GM19043 (cell line): Measurements from ENCODE around the gene EPHA4.

Experiments used
- ATAC-seq: cut with Tn5 transposase; IDR thresholded peaks from one replicate; pipeline ENCODE4 v1.9.1; 2021; ENCODE audit warnings: low read depth; ENCODE audit not compliant: unreplicated experiment

The EPHA4 gene

GRCh38 chr2:221572219-221572820 is at the start of gene EPHA4:
EPHA4 (minus strand) TSS chr2:221572304; CDS start chr2:221572248, 56 bp downstream.
- ATAC-seq = peak; percentile 83

DNA sequence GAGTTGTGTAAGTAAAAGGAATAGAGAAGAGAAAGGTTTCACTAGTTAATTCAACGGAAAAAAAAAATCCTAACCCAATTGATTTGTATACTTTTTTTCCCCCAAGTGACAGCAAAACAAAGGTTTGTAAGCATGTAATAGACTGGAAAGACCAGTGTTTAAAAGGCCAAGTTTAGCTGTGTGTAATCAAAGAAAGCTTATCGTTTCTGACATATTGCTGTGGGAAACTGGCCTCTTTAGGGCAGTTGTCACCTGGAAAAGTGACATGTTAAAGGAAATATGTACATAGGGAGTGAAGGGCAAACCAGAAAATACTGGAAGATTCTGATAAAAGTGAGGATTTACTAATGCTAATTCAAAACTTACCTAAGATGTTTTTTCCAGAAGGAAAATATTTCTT is 45.9 kb upstream of the EPHA4 start:
- ATAC-seq = no peak

GRCh38 chr2:221616561-221616960 is 44.5 kb upstream of the EPHA4 start:
- ATAC-seq = no peak

DNA sequence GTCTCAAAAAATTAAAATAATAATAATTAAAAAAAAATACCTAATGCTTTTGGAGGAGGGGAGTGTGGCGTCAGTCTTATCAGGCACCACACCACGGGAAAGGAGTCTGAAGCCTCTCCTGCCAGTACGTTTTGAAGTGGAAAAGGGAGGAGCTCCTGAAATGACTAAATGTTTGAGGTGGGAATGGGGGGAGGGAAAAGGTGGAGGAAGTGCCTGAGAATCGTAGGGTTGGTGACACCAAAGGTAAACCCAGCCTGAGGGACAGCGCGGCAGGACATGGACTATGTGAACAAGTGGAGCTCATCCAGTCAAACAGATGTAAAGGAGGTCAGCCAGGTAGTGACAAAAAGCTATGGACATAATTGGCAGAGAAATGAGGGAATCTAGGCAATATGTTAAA is 42.2 kb upstream of the EPHA4 start:
- ATAC-seq = no peak

- no peak for ATAC-seq
These were observed 40.7 kb upstream of the EPHA4 start for GRCh38 chr2:221612800-221613199.

GRCh38 chr2:221612161-221612560 is 40.1 kb upstream of the EPHA4 start:
- ATAC-seq = no peak

DNA sequence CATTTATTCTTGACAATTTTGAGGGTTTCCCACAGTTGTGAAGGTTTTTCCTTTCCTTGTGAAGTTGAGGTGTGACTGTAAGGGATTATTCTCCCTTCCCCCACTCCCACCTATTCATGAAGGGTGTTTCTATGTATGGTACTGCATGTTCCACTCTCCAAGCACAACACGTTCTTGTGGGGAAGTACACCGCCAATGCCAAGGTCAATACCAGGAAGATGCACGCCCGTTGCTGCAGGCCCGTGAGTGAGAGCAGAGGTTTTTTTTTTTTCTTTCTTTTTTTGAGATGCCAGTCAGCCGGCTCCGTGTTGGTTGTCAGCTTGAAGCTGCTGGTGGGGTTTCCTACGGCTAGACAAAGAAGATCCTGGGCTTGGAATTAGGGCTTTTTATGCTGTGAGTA is 38.6 kb upstream of the EPHA4 start:
- no peak for ATAC-seq

DNA sequence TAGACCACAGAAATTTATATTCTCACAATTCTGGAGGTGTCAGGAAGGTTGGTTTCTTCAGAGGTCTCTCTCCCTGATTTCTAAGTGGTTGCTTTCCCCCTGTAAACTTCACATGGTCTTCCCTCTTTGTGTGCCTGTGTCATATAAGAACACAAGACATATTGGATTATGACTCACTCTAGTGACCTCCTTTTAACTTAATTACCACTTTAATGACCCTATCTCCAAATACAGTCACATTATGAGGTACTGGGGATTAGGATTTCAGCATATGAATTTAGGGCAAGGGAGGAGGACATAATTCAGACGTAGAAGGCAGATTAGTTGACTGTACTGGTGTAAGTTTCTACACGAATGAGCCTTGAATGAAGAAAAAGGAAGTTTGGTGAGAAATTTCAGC is 38.2 kb upstream of the EPHA4 start:
- ATAC-seq = no peak

DNA sequence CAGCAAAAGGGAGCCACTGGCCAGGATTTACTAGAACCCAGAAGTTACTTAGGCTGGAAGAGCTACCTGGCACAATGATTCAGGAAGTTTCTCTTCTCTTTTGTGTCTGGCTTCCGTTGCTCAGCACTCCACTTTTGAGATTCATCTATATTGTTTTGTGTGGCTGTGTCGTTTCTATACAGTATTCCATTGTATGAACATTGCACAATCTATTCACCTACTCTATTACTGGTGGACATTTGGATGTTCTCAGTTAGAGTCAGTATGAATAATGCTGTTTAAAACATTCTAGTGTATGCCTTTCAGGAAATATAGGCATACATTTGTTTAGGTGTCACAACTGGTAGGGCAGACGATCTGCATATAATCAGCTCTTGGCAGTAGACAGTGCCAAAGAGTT is 36.3 kb upstream of the EPHA4 start:
- no peak for ATAC-seq

DNA sequence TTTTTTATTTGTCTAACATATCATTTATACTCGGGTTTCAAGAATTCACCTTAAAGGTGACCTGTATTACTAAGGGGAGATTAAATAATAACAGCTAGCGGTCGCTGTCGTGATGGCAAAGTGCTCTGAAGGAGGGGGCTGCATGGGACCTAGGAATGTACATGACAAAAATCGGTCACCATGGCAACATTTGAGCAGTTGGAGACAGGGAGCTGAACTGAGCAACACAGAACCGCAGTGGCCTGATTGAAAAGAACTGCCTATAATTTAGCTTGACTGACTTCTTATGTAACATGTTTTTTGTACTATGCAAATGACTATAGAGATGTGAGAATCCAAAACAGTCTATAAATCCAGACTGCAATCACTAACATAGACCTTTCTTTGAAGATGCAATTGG is 34.3 kb upstream of the EPHA4 start:
- ATAC-seq = no peak

- no peak for ATAC-seq
These were observed 33.7 kb upstream of the EPHA4 start for GRCh38 chr2:221605751-221606240.

DNA sequence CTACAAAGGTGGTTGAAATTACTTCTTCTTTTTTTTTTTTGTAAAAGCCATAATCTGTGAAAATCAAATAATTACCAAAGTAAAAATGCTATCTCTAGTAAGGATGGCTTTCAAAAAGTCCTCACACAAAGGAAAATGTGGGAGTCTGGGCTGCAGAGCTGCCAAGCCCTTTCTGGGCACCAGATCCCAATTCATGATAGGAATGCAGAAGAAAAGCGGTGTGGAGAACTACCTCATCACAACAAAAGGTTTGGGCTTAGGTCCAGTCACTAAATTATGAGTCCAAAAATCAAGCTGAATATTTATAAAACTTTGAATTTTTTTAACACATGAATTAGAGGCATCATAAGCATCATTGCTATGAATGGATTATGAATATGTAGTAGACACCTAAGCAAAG is 30.8 kb upstream of the EPHA4 start:
- ATAC-seq = no peak

DNA sequence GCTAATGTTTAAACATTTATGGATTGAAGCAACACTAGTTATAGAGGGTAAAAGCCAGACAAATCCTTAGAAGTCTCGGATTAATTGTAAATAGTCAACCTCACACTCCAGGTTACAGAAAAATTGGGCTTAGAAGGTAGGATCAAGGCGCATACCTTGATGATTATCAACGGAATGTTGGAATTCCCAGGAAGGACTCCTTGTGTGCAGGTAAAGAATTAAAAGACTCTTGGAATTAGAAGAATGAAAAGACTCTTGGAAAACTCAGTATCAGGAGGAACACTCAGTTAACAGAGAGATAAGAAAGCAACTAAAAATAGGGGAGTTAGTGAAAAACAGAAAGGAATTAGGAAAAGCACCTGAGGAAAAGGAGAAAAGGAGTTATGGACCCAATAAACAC is 29.3 kb upstream of the EPHA4 start:
- ATAC-seq = no peak

GRCh38 chr2:221600388-221600787 is 28.3 kb upstream of the EPHA4 start:
- no peak for ATAC-seq

DNA sequence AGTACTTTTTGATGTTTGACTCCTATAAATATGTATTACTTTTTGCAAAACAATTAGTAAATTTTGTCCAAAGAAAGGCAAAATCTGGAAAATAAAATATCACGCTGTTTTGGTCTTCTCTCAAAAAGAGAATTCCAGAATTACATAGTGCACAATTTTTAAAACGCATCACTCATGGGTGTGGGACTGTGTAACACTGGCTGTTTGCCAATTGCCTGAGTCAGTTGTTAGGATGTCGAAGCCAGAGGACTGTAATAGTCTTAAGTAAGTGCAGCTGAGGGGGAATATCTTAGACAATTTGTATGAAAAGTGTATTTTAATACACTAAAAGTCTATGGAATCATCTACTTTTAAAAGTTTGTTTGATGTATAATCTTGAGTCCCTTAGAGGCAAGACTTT is 24.1 kb upstream of the EPHA4 start:
- ATAC-seq = no peak

- ATAC-seq = no peak
These were observed 18.8 kb upstream of the EPHA4 start for GRCh38 chr2:221590861-221591365.

DNA sequence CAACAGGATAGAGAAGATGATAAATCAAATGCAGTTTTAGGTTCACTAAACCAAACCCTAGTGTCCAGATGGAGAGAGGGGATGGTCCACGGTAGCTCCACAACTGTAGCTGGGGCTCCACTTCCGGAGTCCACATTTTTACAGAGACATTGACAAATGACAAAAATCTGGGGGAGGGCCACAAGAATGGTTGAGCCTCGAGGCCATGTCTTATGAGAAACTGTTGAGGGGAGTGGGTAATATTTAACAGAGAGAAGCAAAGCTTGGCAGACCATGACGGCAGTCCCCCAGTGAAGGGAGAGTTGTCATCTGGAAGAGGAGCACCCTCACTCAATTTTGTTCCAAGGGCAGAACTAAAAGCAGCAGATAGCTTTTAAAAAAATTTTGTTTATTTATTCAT is 17.6 kb upstream of the EPHA4 start:
- ATAC-seq = no peak

GRCh38 chr2:221588306-221588985 is 16.3 kb upstream of the EPHA4 start:
- no peak for ATAC-seq

DNA sequence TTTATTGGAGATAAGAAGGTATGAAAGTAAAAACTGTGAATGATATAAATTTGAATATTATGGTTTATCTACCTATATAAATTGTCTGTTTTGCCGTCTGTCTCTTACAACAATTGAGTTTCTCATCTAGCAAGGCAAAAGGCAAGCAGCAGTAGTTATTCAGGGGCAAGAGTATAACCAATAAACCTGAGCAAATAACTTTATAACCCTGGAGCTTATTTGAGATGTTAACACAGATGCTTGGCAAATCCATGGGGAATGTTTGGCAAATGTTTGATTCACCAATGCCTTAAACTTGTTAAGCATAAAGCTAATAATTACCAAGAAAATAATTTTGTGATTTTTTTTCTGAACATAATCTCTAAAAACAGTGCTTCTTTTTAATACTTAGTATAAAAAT is 9.9 kb upstream of the EPHA4 start:
- no peak for ATAC-seq

DNA sequence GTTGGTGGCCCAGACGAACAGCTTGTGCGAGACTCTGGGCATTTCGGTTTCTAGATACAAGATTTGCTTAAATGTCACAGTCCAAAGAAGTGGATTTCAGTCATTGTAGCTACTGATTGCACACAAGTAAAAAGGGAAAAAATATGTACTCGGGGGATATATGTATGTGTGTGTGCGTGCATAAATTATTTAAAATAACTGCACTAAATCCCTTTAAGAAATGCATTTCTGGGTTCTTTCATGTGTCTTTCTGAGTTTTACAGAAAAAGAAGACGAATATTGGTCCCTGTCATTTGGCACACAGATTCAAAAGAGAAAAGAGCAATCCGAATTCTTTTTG is 2.1 kb upstream of the EPHA4 start:
- no peak for ATAC-seq

DNA sequence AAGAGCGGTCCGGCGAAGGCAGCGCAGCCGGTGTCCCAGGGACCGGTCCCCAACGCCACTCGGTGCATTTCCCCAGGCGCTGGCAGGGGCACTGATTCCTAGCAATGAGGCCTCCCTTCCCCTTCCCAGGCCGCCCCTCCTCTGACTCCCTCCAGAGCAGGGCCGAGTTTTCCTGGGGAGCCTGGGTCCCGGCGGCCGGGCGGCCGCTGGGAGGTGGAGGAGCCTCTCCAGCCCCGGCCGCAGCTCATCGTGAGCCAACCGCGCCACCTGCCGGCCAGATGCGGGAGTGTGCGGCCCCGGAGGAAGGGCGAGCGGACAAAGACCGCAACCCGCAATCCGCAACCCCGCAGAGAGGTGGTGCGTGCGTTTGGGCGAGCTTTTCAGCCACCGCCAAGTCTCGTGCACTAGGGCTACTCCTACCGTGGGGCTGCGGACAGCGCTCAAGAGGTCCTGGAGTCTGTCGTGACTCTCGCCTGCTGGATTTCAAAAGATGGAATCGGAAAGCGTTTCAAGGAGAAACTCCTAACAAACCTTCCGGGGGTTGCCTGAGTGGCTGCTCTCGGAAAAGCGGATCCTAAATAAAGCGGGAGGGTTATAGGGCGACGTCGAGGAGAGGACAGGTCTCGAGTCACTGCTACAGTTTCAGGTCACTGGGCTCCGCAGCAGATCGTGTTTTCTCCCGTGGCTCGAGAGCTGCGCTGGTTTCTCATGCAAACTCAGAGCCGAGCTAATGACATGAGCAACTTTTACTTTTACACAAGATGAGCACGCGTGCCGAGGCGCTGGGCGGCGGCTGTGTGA is 1.5 kb upstream of the EPHA4 start:
- ATAC-seq = peak; percentile 55
